GM12878 (cell line): ENCODE results near the gene MRPS22. TPM values are rescaled to one million over a fixed set of nuclear protein-coding genes. Genes with fewer than 3 reads are reported as not detected.

Source experiments
- ATAC-seq: fragments of 200-7000 bp; cut with Tn5 transposase; 3 replicates; pipeline ENCODE4 v1.9.1; 2020; ENCODE audit warnings: mild to moderate bottlenecking, moderate library complexity
- BruUV-seq: library from RNA; stranded (reverse); fragments of 400-500 nt; replicated peaks from 2 replicates; lab custom pipeline; 2021; lab: Mats Ljungman, UMichigan
- CTCF ChIA-PET: fragments of 300-600 bp; sonication (Branson Sonifier 250); formaldehyde crosslinking; extraction: SDS; loops from one replicate; lab custom pipeline; 2021; ENCODE audit warnings: inconsistent platforms; lab: Yijun Ruan, JAX
- POLR2A ChIA-PET: fragments of 350-600 bp; formaldehyde crosslinking; extraction: SDS; loops from one replicate; lab custom pipeline; 2021; ENCODE audit warnings: inconsistent platforms; lab: Charles Lee
- RAD21 ChIA-PET: fragments of 300-600 bp; sonication (Branson Sonifier 250); formaldehyde crosslinking; loops from one replicate; lab custom pipeline; 2023; ENCODE audit warnings: antibody characterized with exemption; ENCODE audit not compliant: unreplicated experiment; lab: Charles Lee
- SMC1A ChIA-PET: fragments of 300-600 bp; sonication (Branson Sonifier 250); formaldehyde crosslinking; loops from one replicate; lab custom pipeline; 2023; ENCODE audit not compliant: unreplicated experiment, uncharacterized antibody; lab: Charles Lee
- DNase-seq: peaks from one replicate; pipeline ENCODE4 v3.0.0-alpha.2; 2011; ENCODE audit warnings: low read depth, low spot score
- FAIRE-seq: peaks from 3 replicates; lab custom pipeline; 2011; peaks lifted over from hg19 to GRCh38; lab: Jason Lieb, UNC
- H2AFZ ChIP-seq: 2 replicates; pipeline ENCODE4 v1.6.0; 2011; ENCODE audit warnings: low read depth, low read length, control low read depth; ENCODE audit not compliant: control insufficient read depth
- H3K27ac ChIP-seq: 2 replicates; pipeline ENCODE4 v1.5.1; 2011; ENCODE audit warnings: control low read depth; ENCODE audit not compliant: control insufficient read depth, insufficient read depth
- H3K27me3 ChIP-seq, 2 experiments: replicated peaks in 1 of 2; 2 replicates each; pipeline versions ENCODE4 v1.6.0 to v1.6.1; 2011; ENCODE audit warnings: low read length in 1 of 2; ENCODE audit not compliant: control insufficient read depth in 2 of 2, insufficient read depth in 2 of 2
- H3K36me3 ChIP-seq, 2 experiments: 2 replicates each; pipeline ENCODE4 v1.5.1; 2011; ENCODE audit warnings: low read length in 1 of 2; ENCODE audit not compliant: control insufficient read depth in 2 of 2, insufficient read depth in 2 of 2
- H3K4me1 ChIP-seq: 2 replicates; pipeline ENCODE4 v1.6.1; 2011; ENCODE audit warnings: mild to moderate bottlenecking, low read length, moderate library complexity, mixed read lengths; ENCODE audit not compliant: control insufficient read depth, insufficient read depth
- H3K4me2 ChIP-seq: 2 replicates; pipeline ENCODE4 v1.6.0; 2011; ENCODE audit warnings: control low read depth; ENCODE audit not compliant: control insufficient read depth, insufficient read depth
- H3K4me3 ChIP-seq: fragments of 200-600 bp; sonication (generic); 2 replicates; pipeline ENCODE4 v1.5.1; 2016
- H3K79me2 ChIP-seq: 2 replicates; pipeline ENCODE4 v1.6.0; 2011; ENCODE audit warnings: low read length; ENCODE audit not compliant: control insufficient read depth, insufficient read depth
- H3K9ac ChIP-seq: 2 replicates; pipeline ENCODE4 v1.8.0; 2011; ENCODE audit warnings: low read length, control low read depth, mixed read lengths; ENCODE audit not compliant: control insufficient read depth, insufficient read depth
- H3K9me3 ChIP-seq: replicated peaks from 3 replicates; pipeline ENCODE4 v1.5.1; 2011; ENCODE audit warnings: mild to moderate bottlenecking, low read length; ENCODE audit not compliant: control insufficient read depth, insufficient read depth
- H4K20me1 ChIP-seq: 2 replicates; pipeline ENCODE4 v1.6.0; 2011; ENCODE audit not compliant: control insufficient read depth, insufficient read depth
- ASH2L ChIP-seq: fragments of 300-600, 200-600 bp; sonication (generic); IDR thresholded peaks from 2 replicates; pipeline ENCODE4 v1.6.1; 2017; ENCODE audit warnings: low read depth, mild to moderate bottlenecking, borderline replicate concordance
- ATF7 ChIP-seq: fragments of 450-650 bp; IDR thresholded peaks from 2 replicates; pipeline ENCODE4 v1.6.1; 2016; ENCODE audit warnings: low read depth, mild to moderate bottlenecking
- BHLHE40 ChIP-seq, 2 experiments: fragments of 450-650 bp in 1 of 2; IDR thresholded peaks; 2 replicates each; pipeline ENCODE4 v1.6.1; 2011 to 2017; ENCODE audit warnings: low read depth in 2 of 2, borderline replicate concordance in 1 of 2, improper control_type of control experiment in 1 of 2, low read length in 1 of 2, mild to moderate bottlenecking in 1 of 2
- CREM ChIP-seq: IDR thresholded peaks from 2 replicates; pipeline ENCODE4 v1.6.1; 2014; ENCODE audit warnings: antibody characterized with exemption, low read depth
- DPF2 ChIP-seq: fragments of 450-650 bp; IDR thresholded peaks from 2 replicates; pipeline ENCODE4 v1.6.1; 2017; ENCODE audit warnings: mild to moderate bottlenecking
- HDAC2 ChIP-seq: fragments of 200-600 bp; sonication (generic); IDR thresholded peaks from 2 replicates; pipeline ENCODE4 v1.6.1; 2017
- HDAC6 ChIP-seq: fragments of 200-600 bp; sonication (generic); IDR thresholded peaks from one replicate; pipeline ENCODE4 v1.8.0; 2017; ENCODE audit warnings: antibody characterized with exemption; ENCODE audit not compliant: unreplicated experiment
- MYB ChIP-seq: fragments of 150-350 bp; IDR thresholded peaks from 2 replicates; pipeline ENCODE4 v1.6.1; 2014; ENCODE audit warnings: mild to moderate bottlenecking, low read depth, low read length, borderline replicate concordance
- NR2C1 ChIP-seq: fragments of 450-650 bp; IDR thresholded peaks from 2 replicates; pipeline ENCODE4 v1.6.1; 2017; ENCODE audit warnings: antibody characterized with exemption, mild to moderate bottlenecking, moderate library complexity
- POLR2AphosphoS5 ChIP-seq: IDR thresholded peaks from 2 replicates; pipeline ENCODE4 v1.6.1; 2011; ENCODE audit warnings: mild to moderate bottlenecking, low read length, inconsistent platforms
- ZNF207 ChIP-seq: fragments of 450-650 bp; IDR thresholded peaks from 2 replicates; pipeline ENCODE4 v1.6.1; 2014; ENCODE audit warnings: antibody characterized with exemption, mild to moderate bottlenecking, borderline replicate concordance
- WGBS: methylation state at CpG from one replicate; pipeline ENCODE4 v1.1.6; 2016; ENCODE audit warnings: low lambda C conversion rate; ENCODE audit not compliant: insufficient replicate concordance, insufficient coverage; ENCODE audit errors: missing lambda C conversion rate; 5-methylcytosine and 5-hydroxymethylcytosine counted together
- in situ Hi-C: fragments of 300-500 bp; cut with MboI; formaldehyde crosslinking; loops from 9 replicates; pipeline ENCODE4 v1.14.3; 2018; ENCODE audit warnings: mixed read lengths
- intact Hi-C: fragments of 100-400 bp; cut with micrococcal nuclease; formaldehyde crosslinking; loops from one replicate; pipeline ENCODE4 v1.14.2; 2022; ENCODE audit not compliant: unreplicated experiment
- polyA plus RNA-seq, 11 experiments: library from polyadenylated mRNA; depleted of rRNA in 4 of 11; unstranded in 6 of 11; stranded (reverse) in 5 of 11; fragments of >200 nt; fragmentation: Nextera tagmentation in 4 of 11; fragmentation: Illumina TruSeq in 1 of 11; extraction: Ambion mirVana in 4 of 11; extraction: Trizol in 1 of 11; gene quantifications; 1 replicate in 1 of 11; 2 replicates in 10 of 11; pipeline versions ENCODE4 v1.2.1 to v1.2.3, GENCODE V29; 2011 to 2016; ENCODE audit warnings: inconsistent platforms in 2 of 11, missing spikeins in 2 of 11, low read depth in 1 of 11
- total RNA-seq, 4 experiments: library from RNA; depleted of rRNA in 3 of 4; stranded (reverse); fragments of >200 nt in 3 of 4; fragmentation: Illumina TruSeq in 1 of 4; extraction: Trizol in 1 of 4; gene quantifications; 2 replicates each; pipeline versions ENCODE4 v1.2.1 to v1.2.3, GENCODE V29; 2013 to 2021
- TF ChIP-seq, protein P1 (sequence below), 3 experiments: IDR thresholded peaks in 2 of 3; conservative IDR thresholded peaks in 1 of 3; 2 replicates each; pipeline ENCODE4 v1.5.1; 2011; ENCODE audit warnings: low read depth in 3 of 3, low read length in 3 of 3, mild to moderate bottlenecking in 3 of 3, control low read depth in 2 of 3, moderate library complexity in 2 of 3, inconsistent platforms in 1 of 3, mixed read lengths in 1 of 3; ENCODE audit not compliant: control insufficient read depth in 2 of 3, insufficient read depth in 1 of 3; ENCODE audit errors: extremely low read depth in 1 of 3
- TF ChIP-seq, protein P2 (sequence below): fragments of 450-650 bp; IDR thresholded peaks from 2 replicates; pipeline ENCODE4 v1.6.1; 2016; ENCODE audit warnings: mild to moderate bottlenecking, moderate library complexity, borderline replicate concordance

Gene MRPS22
- total and polyA plus RNA-seq, 10 of the 15 experiments (the other 5 are each of a cell fraction or from before 2014, with no cell fraction given), result 44.3 to 146 (median 75.2) TPM

DNA sequence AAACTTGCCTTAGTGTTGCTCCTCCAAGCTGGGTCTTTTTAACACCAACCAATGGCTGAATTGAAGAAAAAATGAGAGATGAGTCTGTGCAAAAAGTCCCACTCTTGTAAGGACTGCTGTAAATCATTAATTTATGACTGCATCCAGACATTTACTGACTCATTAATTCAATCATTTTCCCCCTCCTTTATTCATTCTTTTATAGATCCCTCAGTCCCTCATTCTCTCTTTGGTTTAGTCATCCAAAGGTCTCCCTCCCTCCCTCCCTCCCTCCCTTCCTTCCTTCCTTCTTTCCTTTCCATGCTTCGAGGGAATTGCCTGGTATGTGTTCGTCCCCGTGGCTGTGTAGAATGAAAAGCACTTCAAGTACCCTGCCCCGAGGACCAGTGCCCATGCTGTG is 35.3 kb upstream of the MRPS22 start:
- no peak overlapping the region for H3K4me2 ChIP-seq
- in situ Hi-C loops, result no loop called here

DNA sequence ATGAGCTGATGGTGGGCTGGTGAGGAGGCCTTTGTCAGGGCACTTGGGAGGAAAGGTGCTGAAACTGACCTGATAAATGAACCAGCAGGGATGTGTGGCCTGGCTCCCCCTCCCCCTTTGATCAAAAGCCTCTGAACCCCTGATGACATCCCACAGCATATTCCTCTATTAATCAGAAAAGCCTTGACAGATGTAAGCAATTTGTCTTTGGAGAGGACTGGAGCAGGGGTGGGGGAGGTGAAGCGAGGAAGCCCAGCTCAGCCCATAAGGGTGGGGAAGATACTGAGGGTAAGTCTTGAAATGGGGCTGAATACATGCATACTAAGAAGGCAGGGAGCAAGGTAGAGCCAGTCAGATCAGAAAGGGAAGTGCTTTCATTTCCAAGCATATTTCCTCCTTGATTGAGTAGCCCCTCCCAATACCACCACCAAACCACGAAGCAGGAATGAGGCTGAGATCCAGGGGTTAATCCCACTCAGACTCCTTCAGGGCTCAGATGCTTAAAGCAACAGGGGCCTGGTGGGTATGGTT is 34.7 kb upstream of the MRPS22 start:
- H3K4me3 ChIP-seq, result no peak overlapping the region
- H3K27me3 ChIP-seq, result no peaks in the 10 kb centered on the region; a peak in 1 of 4 replicates
- H3K4me1 ChIP-seq, result no peaks in the 10 kb centered on the region
- no peak for DNase-seq
- ChIA-PET RAD21 (no interaction called here), POLR2A (no interaction called here), SMC1A (no interaction called here), CTCF (no interaction called here)
- ATAC-seq, result no peak
- in situ Hi-C loops (no loop called here), intact Hi-C loops (no loop called here)
- no peaks in the 10 kb centered on the region for H4K20me1 ChIP-seq
- H3K36me3 ChIP-seq, result no peaks in the 10 kb centered on the region
- H3K79me2 ChIP-seq, result no peaks in the 10 kb centered on the region
- no peak for FAIRE-seq
- H3K4me2 ChIP-seq, result no peak overlapping the region
- no peak overlapping the region for H3K9ac ChIP-seq
- BruUV-seq, result no TSS peak
- WGBS, result 0% methylated on average over 2 of the region's 2 CpGs
- no peaks in the 10 kb centered on the region for H3K9me3 ChIP-seq
- H3K27ac ChIP-seq, result no peak overlapping the region
- H2AFZ ChIP-seq, result no peak overlapping the region
- no peak for TF ChIP-seq ZNF207
- TF ChIP-seq, protein P1, sequence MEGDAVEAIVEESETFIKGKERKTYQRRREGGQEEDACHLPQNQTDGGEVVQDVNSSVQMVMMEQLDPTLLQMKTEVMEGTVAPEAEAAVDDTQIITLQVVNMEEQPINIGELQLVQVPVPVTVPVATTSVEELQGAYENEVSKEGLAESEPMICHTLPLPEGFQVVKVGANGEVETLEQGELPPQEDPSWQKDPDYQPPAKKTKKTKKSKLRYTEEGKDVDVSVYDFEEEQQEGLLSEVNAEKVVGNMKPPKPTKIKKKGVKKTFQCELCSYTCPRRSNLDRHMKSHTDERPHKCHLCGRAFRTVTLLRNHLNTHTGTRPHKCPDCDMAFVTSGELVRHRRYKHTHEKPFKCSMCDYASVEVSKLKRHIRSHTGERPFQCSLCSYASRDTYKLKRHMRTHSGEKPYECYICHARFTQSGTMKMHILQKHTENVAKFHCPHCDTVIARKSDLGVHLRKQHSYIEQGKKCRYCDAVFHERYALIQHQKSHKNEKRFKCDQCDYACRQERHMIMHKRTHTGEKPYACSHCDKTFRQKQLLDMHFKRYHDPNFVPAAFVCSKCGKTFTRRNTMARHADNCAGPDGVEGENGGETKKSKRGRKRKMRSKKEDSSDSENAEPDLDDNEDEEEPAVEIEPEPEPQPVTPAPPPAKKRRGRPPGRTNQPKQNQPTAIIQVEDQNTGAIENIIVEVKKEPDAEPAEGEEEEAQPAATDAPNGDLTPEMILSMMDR (IDR thresholded peaks at IDR 0.05 in 2 of 3, conservative IDR thresholded peaks at IDR 0.05 in 1 of 3; ENCODE audit: control insufficient read depth in 2 of 3, extremely low read depth in 1 of 3, insufficient read depth in 1 of 3, low read depth in 3 of 3, low read length in 3 of 3), result no peak
- TF ChIP-seq NR2C1, result no peak
- TF ChIP-seq DPF2, result no peak
- no peak for TF ChIP-seq MYB
- no peak for TF ChIP-seq HDAC2
- TF ChIP-seq ASH2L, result no peak
- no peak for TF ChIP-seq CREM
- TF ChIP-seq, protein P2, sequence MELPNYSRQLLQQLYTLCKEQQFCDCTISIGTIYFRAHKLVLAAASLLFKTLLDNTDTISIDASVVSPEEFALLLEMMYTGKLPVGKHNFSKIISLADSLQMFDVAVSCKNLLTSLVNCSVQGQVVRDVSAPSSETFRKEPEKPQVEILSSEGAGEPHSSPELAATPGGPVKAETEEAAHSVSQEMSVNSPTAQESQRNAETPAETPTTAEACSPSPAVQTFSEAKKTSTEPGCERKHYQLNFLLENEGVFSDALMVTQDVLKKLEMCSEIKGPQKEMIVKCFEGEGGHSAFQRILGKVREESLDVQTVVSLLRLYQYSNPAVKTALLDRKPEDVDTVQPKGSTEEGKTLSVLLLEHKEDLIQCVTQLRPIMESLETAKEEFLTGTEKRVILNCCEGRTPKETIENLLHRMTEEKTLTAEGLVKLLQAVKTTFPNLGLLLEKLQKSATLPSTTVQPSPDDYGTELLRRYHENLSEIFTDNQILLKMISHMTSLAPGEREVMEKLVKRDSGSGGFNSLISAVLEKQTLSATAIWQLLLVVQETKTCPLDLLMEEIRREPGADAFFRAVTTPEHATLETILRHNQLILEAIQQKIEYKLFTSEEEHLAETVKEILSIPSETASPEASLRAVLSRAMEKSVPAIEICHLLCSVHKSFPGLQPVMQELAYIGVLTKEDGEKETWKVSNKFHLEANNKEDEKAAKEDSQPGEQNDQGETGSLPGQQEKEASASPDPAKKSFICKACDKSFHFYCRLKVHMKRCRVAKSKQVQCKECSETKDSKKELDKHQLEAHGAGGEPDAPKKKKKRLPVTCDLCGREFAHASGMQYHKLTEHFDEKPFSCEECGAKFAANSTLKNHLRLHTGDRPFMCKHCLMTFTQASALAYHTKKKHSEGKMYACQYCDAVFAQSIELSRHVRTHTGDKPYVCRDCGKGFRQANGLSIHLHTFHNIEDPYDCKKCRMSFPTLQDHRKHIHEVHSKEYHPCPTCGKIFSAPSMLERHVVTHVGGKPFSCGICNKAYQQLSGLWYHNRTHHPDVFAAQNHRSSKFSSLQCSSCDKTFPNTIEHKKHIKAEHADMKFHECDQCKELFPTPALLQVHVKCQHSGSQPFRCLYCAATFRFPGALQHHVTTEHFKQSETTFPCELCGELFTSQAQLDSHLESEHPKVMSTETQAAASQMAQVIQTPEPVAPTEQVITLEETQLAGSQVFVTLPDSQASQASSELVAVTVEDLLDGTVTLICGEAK, result no peak
- TF ChIP-seq POLR2AphosphoS5, result no peak
- no peak for TF ChIP-seq HDAC6
- no peak for TF ChIP-seq ATF7

More for the DNA sequence above, 35.3 kb upstream of the MRPS22 start:
- WGBS, result 0% methylated on average over 1 of the region's 4 CpGs
- no peaks in the 10 kb centered on the region for H3K4me1 ChIP-seq
- ChIA-PET SMC1A (no interaction called here), CTCF (no interaction called here), RAD21 (no interaction called here), POLR2A (no interaction called here)
- no peak for DNase-seq
- no peak for ATAC-seq
- no peak overlapping the region for H3K9ac ChIP-seq
- FAIRE-seq, result no peak
- H3K4me3 ChIP-seq, result no peak overlapping the region
- H3K36me3 ChIP-seq, result no peaks in the 10 kb centered on the region
- no peak overlapping the region for H3K27ac ChIP-seq
- no peaks in the 10 kb centered on the region for H4K20me1 ChIP-seq
- H3K9me3 ChIP-seq, result no peaks in the 10 kb centered on the region
- TF ChIP-seq BHLHE40 (IDR thresholded peaks at IDR 0.05; ENCODE audit: borderline replicate concordance in 1 of 2, low read depth in 2 of 2, low read length in 1 of 2), result no peak
- intact Hi-C loops, result no loop called here
- H3K27me3 ChIP-seq, result no peaks in the 10 kb centered on the region; a peak in 1 of 4 replicates
- H3K79me2 ChIP-seq, result no peaks in the 10 kb centered on the region
- no peak overlapping the region for H2AFZ ChIP-seq
- no TSS peak for BruUV-seq
